Neural cell (in vitro differentiated cells): ENCODE data around the gene CHODL. TPM values are rescaled to one million over a fixed set of nuclear protein-coding genes. Genes with fewer than 3 reads are reported as not detected.

Experiments used
- H2AFZ ChIP-seq: fragments of 200-600, 300-800 bp; sonication (generic), shearing (Covaris generic); 2 replicates; pipeline ENCODE4 v1.6.0; 2014; ENCODE audit warnings: low read depth, mild to moderate bottlenecking, antibody characterized with exemption, low read length, moderate library complexity
- H3F3A ChIP-seq: fragments of 200-600 bp; shearing (Covaris generic); 2 replicates; pipeline ENCODE4 v1.6.1; 2016; ENCODE audit warnings: mild to moderate bottlenecking, moderate library complexity, mixed read lengths, antibody characterized with exemption, low read length; ENCODE audit not compliant: insufficient read depth, poor library complexity, severe bottlenecking
- H3K27ac ChIP-seq: fragments of 200-600, 300-800 bp; sonication (generic), shearing (Covaris generic); 2 replicates; pipeline ENCODE4 v1.5.1; 2014; ENCODE audit warnings: mild to moderate bottlenecking, low read length, moderate library complexity
- H3K27me3 ChIP-seq: fragments of 300-800, 200-600 bp; sonication (generic), shearing (Covaris generic); 2 replicates; pipeline ENCODE4 v1.6.0; 2014; ENCODE audit warnings: mild to moderate bottlenecking, low read depth, low read length, moderate library complexity; ENCODE audit not compliant: insufficient read depth
- H3K36me3 ChIP-seq: fragments of 300-800, 200-600 bp; sonication (generic), shearing (Covaris generic); 2 replicates; pipeline ENCODE4 v1.5.1; 2014; ENCODE audit warnings: mild to moderate bottlenecking, antibody characterized with exemption, low read length, moderate library complexity; ENCODE audit not compliant: insufficient read depth
- H3K4me2 ChIP-seq: fragments of 300-800, 200-600 bp; sonication (generic), shearing (Covaris generic); 2 replicates; pipeline ENCODE4 v1.6.0; 2014; ENCODE audit warnings: mild to moderate bottlenecking, low read length
- H3K4me3 ChIP-seq: fragments of 300-800, 200-600 bp; sonication (generic), shearing (Covaris generic); 2 replicates; pipeline ENCODE4 v1.5.1; 2014; ENCODE audit warnings: mild to moderate bottlenecking, low read length, moderate library complexity
- H3K79me2 ChIP-seq: fragments of 200-600 bp; shearing (Covaris generic); replicated peaks from 2 replicates; pipeline ENCODE4 v1.6.0; 2014; ENCODE audit warnings: mild to moderate bottlenecking, low read length, moderate library complexity; ENCODE audit not compliant: insufficient read depth
- H3K9ac ChIP-seq: fragments of 300-800, 200-600 bp; sonication (generic), shearing (Covaris generic); 2 replicates; pipeline ENCODE4 v1.6.1; 2016; ENCODE audit warnings: mild to moderate bottlenecking, low read length, mixed read lengths
- H3K9me2 ChIP-seq: fragments of 200-600 bp; shearing (Covaris generic); 2 replicates; pipeline ENCODE4 v1.6.1; 2016; ENCODE audit warnings: mild to moderate bottlenecking, low read length, mixed read lengths; ENCODE audit not compliant: insufficient read depth
- H3K9me3 ChIP-seq: fragments of 200-600, 300-800 bp; sonication (generic), shearing (Covaris generic); 2 replicates; pipeline ENCODE4 v1.6.1; 2016; ENCODE audit warnings: mild to moderate bottlenecking, mixed run types, low read length, moderate library complexity, mixed read lengths
- H4K20me1 ChIP-seq: fragments of 200-600 bp; shearing (Covaris generic); 2 replicates; pipeline ENCODE4 v1.6.1; 2016; ENCODE audit warnings: mild to moderate bottlenecking, mixed run types; ENCODE audit not compliant: insufficient read depth
- CTCF ChIP-seq: fragments of 450-650 bp; IDR thresholded peaks from 2 replicates; pipeline ENCODE4 v1.5.1; 2014; ENCODE audit warnings: antibody characterized with exemption, mild to moderate bottlenecking, moderate library complexity; ENCODE audit not compliant: poor library complexity, severe bottlenecking
- EP300 ChIP-seq: fragments of 450-650 bp; conservative IDR thresholded peaks from 2 replicates; pipeline ENCODE4 v1.6.1; 2014; ENCODE audit warnings: antibody characterized with exemption, mild to moderate bottlenecking, moderate library complexity; ENCODE audit not compliant: poor library complexity, severe bottlenecking
- EZH2 ChIP-seq: fragments of 200-600, 300-800 bp; shearing (Covaris generic), sonication (generic); IDR thresholded peaks from 2 replicates; pipeline ENCODE4 v1.6.1; 2014; ENCODE audit warnings: antibody characterized with exemption, low read length, borderline replicate concordance, mild to moderate bottlenecking; ENCODE audit not compliant: insufficient read depth, poor library complexity, severe bottlenecking
- MXI1 ChIP-seq: fragments of 450-650 bp; conservative IDR thresholded peaks from 2 replicates; pipeline ENCODE4 v1.6.1; 2014; ENCODE audit warnings: antibody characterized with exemption, mild to moderate bottlenecking; ENCODE audit not compliant: poor library complexity, severe bottlenecking
- POLR2AphosphoS5 ChIP-seq: IDR thresholded peaks from 2 replicates; pipeline ENCODE4 v1.6.1; 2012
- RAD21 ChIP-seq: fragments of 450-650 bp; conservative IDR thresholded peaks from 2 replicates; pipeline ENCODE4 v1.6.1; 2014; ENCODE audit warnings: antibody characterized with exemption, mild to moderate bottlenecking, moderate library complexity
- SMC3 ChIP-seq: fragments of 450-650 bp; conservative IDR thresholded peaks from 2 replicates; pipeline ENCODE4 v1.6.1; 2014; ENCODE audit warnings: antibody characterized with exemption, mild to moderate bottlenecking, moderate library complexity; ENCODE audit not compliant: poor library complexity
- TAF1 ChIP-seq: IDR thresholded peaks from 2 replicates; pipeline ENCODE4 v1.6.1; 2012; ENCODE audit warnings: low read depth
- polyA plus RNA-seq: library from polyadenylated mRNA; depleted of rRNA; stranded (reverse); fragments of >200 nt; gene quantifications from 2 replicates; pipeline ENCODE4 v1.2.3, GENCODE V29; 2014
- TF ChIP-seq, protein P1 (sequence below): IDR thresholded peaks from 2 replicates; pipeline ENCODE4 v1.6.1; 2012; ENCODE audit warnings: borderline replicate concordance

The CHODL gene
- polyA plus RNA-seq, 1 donor from 2014 or later, result 28.8 TPM

DNA sequence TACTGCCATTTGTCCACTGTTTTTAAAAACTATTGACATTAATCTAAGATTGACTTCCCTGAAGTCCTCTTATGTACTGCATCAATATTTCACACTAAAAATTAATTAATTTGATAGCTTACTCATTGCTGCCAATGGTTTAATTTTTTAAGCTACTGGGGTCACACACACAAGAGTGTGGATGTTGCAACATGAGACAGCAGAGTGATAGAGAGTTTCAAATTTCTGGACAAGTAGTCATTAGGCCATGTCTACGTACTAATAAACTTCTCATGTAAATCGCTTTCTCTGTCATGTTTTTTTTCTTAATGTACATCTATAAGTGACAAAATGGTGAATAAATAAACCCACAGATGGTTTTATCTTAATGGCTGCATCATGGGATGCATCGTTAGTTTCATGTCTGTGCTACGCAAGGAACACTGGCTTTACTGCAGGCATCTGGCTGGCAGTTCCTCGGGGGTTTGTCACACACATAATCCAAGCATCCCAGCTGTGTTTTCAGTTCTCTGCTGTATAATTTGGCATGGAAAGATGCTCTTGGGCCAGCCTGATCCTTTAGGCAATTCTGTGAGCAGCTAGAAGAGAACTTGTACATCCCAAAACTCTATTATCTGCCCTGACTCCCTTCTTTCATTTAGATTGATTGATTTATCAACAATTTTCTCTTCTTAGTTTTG lies 16.4 kb upstream of the CHODL start:
- Histone ChIP-seq H2AFZ (no peak overlapping the region), H3K9ac (no peak overlapping the region), H3F3A (no peaks in the 10 kb centered on the region), H3K9me2 (no peaks in the 10 kb centered on the region), H3K27ac (peak overlapping the region; percentile 15), H3K79me2 (no peaks in the 10 kb centered on the region), H3K36me3 (no peaks in the 10 kb centered on the region), H3K4me3 (peak overlapping the region; percentile 35), H3K4me2 (no peak overlapping the region), H3K9me3 (no peaks in the 10 kb centered on the region), H4K20me1 (no peaks in the 10 kb centered on the region), H3K27me3 (no peaks in the 10 kb centered on the region)
- TF ChIP-seq POLR2AphosphoS5 (no peak), SMC3 (no peak), MXI1 (no peak), CTCF (no peak), RAD21 (no peak), TAF1 (no peak), EP300 (no peak), EZH2 (no peak)
- TF ChIP-seq, protein P1, sequence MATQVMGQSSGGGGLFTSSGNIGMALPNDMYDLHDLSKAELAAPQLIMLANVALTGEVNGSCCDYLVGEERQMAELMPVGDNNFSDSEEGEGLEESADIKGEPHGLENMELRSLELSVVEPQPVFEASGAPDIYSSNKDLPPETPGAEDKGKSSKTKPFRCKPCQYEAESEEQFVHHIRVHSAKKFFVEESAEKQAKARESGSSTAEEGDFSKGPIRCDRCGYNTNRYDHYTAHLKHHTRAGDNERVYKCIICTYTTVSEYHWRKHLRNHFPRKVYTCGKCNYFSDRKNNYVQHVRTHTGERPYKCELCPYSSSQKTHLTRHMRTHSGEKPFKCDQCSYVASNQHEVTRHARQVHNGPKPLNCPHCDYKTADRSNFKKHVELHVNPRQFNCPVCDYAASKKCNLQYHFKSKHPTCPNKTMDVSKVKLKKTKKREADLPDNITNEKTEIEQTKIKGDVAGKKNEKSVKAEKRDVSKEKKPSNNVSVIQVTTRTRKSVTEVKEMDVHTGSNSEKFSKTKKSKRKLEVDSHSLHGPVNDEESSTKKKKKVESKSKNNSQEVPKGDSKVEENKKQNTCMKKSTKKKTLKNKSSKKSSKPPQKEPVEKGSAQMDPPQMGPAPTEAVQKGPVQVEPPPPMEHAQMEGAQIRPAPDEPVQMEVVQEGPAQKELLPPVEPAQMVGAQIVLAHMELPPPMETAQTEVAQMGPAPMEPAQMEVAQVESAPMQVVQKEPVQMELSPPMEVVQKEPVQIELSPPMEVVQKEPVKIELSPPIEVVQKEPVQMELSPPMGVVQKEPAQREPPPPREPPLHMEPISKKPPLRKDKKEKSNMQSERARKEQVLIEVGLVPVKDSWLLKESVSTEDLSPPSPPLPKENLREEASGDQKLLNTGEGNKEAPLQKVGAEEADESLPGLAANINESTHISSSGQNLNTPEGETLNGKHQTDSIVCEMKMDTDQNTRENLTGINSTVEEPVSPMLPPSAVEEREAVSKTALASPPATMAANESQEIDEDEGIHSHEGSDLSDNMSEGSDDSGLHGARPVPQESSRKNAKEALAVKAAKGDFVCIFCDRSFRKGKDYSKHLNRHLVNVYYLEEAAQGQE, result no peak

- Histone ChIP-seq H3F3A (no peaks in the 10 kb centered on the region), H3K9ac (no peak overlapping the region), H3K9me3 (no peaks in the 10 kb centered on the region), H3K27ac (peak overlapping the region; percentile 45), H3K79me2 (no peaks in the 10 kb centered on the region), H3K36me3 (no peaks in the 10 kb centered on the region), H4K20me1 (no peaks in the 10 kb centered on the region), H2AFZ (no peak overlapping the region), H3K4me2 (no peak overlapping the region), H3K4me3 (peak overlapping the region; percentile 6), H3K9me2 (no peaks in the 10 kb centered on the region), H3K27me3 (no peaks in the 10 kb centered on the region)
- TF ChIP-seq TAF1 (no peak), EP300 (peak; percentile 53)
Measured at GRCh38 chr21:18235545-18235944, 9.1 kb upstream of the CHODL start.
